BE2C (cell line): ENCODE data around the gene USH1G.

ENCODE experiments used
- DNase-seq: peaks from one replicate; pipeline ENCODE4 v3.0.0-alpha.2; 2020
- H3K27me3 ChIP-seq: fragments of 250-450 bp; sonication (Bioruptor Pico); 2 replicates; pipeline ENCODE4 v1.5.1; 2020; ENCODE audit warnings: mild to moderate bottlenecking
- H3K36me3 ChIP-seq: fragments of 250-450 bp; sonication (Bioruptor Pico); 2 replicates; pipeline ENCODE4 v1.5.1; 2020; ENCODE audit warnings: mild to moderate bottlenecking
- H3K4me1 ChIP-seq: fragments of 250-450 bp; sonication (Bioruptor Pico); 2 replicates; pipeline ENCODE4 v1.5.1; 2020
- H3K4me3 ChIP-seq: 2 replicates; pipeline ENCODE4 v1.5.1; 2011; ENCODE audit warnings: low read depth, low read length
- H3K9me3 ChIP-seq: fragments of 250-450 bp; sonication (Bioruptor Pico); 2 replicates; pipeline ENCODE4 v1.5.1; 2020
- TF ChIP-seq, protein P1 (sequence below): IDR thresholded peaks from 2 replicates; pipeline ENCODE4 v1.5.1; 2012; ENCODE audit warnings: mild to moderate bottlenecking, low read depth, low read length

USH1G gene

DNA sequence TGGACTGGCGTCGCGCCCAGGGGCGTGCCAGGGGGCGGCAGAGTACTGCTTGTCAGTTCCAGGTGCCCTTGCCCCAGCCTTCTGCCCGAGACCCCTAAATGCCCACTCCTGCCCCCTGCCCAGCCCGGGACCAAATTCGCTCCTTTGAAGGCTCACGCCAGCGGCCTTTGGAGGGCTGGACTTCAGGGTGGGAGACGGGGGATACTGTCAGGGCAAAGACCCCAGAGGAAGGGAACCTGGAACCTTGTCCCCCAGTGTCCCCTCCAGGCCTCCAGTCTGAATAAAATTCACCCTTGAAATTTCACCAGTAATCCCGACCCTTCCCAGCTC, 13.4 kb upstream of the USH1G start:
- no peak overlapping the region for H3K4me3 ChIP-seq
- H3K9me3 ChIP-seq: no peaks in the 10 kb centered on the region
- no peaks in the 10 kb centered on the region for H3K4me1 ChIP-seq
- H3K36me3 ChIP-seq: no peaks in the 10 kb centered on the region
- H3K27me3 ChIP-seq: peaks cover 54% of the 10 kb centered on the region
- TF ChIP-seq, protein P1, sequence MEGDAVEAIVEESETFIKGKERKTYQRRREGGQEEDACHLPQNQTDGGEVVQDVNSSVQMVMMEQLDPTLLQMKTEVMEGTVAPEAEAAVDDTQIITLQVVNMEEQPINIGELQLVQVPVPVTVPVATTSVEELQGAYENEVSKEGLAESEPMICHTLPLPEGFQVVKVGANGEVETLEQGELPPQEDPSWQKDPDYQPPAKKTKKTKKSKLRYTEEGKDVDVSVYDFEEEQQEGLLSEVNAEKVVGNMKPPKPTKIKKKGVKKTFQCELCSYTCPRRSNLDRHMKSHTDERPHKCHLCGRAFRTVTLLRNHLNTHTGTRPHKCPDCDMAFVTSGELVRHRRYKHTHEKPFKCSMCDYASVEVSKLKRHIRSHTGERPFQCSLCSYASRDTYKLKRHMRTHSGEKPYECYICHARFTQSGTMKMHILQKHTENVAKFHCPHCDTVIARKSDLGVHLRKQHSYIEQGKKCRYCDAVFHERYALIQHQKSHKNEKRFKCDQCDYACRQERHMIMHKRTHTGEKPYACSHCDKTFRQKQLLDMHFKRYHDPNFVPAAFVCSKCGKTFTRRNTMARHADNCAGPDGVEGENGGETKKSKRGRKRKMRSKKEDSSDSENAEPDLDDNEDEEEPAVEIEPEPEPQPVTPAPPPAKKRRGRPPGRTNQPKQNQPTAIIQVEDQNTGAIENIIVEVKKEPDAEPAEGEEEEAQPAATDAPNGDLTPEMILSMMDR: no peak
- no peak for DNase-seq

DNA sequence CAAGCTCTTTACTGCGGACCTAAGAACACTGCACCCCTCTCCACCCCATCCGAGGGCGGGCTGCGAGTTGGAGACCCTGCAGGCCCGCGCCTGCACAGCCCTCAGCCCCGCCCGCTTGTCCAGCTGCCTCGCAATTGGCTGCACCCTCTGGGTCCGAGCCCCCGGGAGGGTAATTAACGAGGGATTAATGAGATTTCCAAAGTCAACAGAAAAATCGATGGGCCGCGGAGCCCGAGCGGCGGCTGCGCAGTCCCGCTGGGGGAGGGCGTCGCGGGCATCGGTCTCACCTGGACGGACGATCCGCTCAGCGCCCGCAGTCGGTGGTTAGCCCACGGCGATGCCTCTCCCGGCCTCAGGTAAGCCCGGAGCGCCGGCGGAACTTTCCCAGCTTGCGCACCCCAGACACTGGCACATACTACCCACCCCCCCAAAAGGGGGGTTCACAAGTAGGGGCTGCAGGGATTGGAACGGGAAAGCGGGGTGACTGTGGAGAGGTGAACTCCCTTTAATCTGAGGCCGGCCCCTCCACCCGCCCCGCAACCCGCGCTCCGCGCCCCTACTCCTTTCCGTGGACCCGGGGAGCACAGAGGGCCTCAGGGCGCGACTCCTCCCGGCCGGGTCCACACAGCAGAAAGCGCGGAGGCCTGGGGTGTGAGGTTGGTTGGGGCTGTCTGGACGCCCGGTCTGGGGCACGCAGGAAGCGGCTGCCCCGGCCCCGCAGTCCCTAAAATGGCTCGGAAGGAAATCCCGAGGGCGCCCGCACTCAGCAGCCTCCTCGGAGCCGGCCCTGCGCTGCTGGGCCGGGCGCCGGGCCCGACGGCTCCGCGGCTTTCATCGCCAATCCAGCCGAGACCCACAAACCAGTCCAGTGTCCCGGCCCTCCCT, 12.8 kb upstream of the USH1G start, which contains the start of gene OTOP3:
TSS of gene OTOP3 (plus strand) at position 314 of the 885 bp plus-strand sequence. CDS start at position 338, 24 bp downstream.
- H3K4me1 ChIP-seq: no peaks in the 10 kb centered on the region
- no peak within 1 kb of the TSS for H3K4me3 ChIP-seq
- TF ChIP-seq, protein P1: no peak
- H3K9me3 ChIP-seq: no peaks in the 10 kb centered on the region
- H3K36me3 ChIP-seq: no peaks in the 10 kb centered on the region
- peaks cover 48% of the 10 kb centered on the region for H3K27me3 ChIP-seq
- DNase-seq: no peak

DNA sequence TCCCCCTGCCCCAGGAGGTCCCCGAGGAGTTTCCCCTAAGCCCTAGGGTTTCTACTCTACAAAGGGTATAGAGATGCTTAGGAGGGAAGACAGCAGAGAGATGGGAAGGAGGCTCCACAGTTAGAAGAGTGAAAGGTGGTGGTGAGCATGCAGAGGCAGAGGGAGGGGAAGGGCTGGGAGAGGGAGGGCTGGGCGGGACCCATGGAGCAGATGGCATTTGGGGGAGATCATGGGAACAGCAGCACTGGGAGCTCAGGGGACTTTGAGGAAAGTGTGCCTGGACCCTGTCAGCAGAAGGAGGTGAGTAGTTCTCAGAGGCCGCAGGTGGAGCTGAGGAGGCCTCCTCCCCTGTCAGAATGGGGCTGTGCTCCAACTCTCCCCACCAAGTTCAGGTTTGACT, 12.0 kb upstream of the USH1G start:
- H3K27me3 ChIP-seq: peaks cover 43% of the 10 kb centered on the region
- no peaks in the 10 kb centered on the region for H3K36me3 ChIP-seq
- DNase-seq: no peak
- no peaks in the 10 kb centered on the region for H3K9me3 ChIP-seq
- TF ChIP-seq, protein P1: no peak
- H3K4me1 ChIP-seq: no peaks in the 10 kb centered on the region
- H3K4me3 ChIP-seq: no peak overlapping the region

DNA sequence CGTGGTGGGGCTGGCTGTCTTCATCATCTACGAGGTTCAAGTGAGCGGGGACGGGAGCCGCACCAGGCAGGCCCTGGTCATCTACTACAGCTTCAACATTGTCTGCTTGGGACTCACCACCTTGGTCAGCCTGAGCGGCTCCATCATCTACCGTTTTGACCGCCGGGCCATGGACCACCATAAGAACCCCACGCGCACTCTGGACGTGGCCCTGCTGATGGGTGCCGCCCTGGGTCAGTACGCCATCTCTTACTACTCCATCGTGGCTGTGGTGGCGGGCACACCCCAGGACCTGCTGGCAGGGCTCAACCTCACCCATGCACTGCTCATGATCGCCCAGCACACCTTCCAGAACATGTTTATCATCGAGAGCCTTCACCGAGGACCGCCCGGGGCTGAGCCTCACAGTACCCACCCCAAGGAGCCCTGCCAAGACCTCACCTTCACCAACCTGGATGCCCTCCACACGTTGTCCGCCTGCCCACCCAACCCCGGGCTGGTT, 7.5 kb upstream of the USH1G start:
- Histone ChIP-seq H3K4me3 (no peak overlapping the region), H3K4me1 (no peaks in the 10 kb centered on the region), H3K9me3 (no peaks in the 10 kb centered on the region), H3K27me3 (peaks cover 33% of the 10 kb centered on the region), H3K36me3 (no peaks in the 10 kb centered on the region)
- TF ChIP-seq, protein P1: no peak
- no peak for DNase-seq

DNA sequence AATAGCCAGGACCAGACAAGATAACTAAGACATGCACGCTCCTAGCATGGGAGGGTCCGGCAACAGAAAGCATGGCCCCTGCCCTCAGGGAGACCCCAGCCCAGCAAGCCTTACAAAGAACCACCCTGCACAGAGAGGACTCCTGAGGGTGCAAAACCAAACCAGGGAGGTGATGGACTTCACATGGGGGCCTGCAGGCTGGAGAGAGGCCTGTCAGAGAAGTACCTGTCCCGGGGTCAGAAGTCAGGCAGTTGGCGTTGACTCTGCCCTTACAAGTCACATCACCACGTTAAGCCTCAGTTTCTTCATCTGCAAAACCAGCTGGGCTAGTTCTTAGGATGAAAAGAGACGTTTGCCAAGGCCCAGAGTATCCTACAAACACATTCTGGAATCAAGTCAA, 5.7 kb upstream of the USH1G start:
- H3K36me3 ChIP-seq: no peaks in the 10 kb centered on the region
- H3K4me1 ChIP-seq: no peaks in the 10 kb centered on the region
- no peak overlapping the region for H3K4me3 ChIP-seq
- peaks cover 38% of the 10 kb centered on the region for H3K27me3 ChIP-seq
- no peaks in the 10 kb centered on the region for H3K9me3 ChIP-seq
- TF ChIP-seq, protein P1: no peak
- DNase-seq: no peak

DNA sequence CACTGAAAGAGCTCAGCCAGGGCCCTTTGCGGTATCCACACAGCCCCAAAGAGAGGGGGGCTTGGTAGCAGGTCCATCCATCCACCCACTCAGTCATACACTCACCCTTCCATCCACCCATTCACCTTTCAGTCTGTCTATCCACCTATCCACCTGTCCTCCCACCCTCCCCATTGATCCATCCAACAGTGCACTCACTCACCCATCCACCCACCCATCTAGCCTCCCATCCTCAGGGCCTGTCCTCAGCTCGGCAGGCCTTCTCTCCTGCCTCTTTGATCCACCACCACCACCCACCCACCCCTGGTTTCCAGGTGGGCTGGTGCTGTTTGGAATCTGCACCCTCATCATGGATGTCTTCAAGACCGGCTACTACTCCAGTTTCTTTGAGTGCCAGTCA, 2.2 kb upstream of the USH1G start:
- TF ChIP-seq, protein P1: no peak
- DNase-seq: no peak
- H3K27me3 ChIP-seq: peaks cover 52% of the 10 kb centered on the region

More for the DNA sequence above, 2.2 kb upstream of the USH1G start:
- Histone ChIP-seq H3K9me3 (no peaks in the 10 kb centered on the region), H3K4me3 (no peak overlapping the region), H3K36me3 (no peaks in the 10 kb centered on the region), H3K4me1 (no peaks in the 10 kb centered on the region)
